CD4-positive, alpha-beta T cell treated with Interleukin-2 at 100 ng/mL for 4 hours (primary cell): ENCODE results near the gene DDIAS.
"Not testable (repeated sequence)": the region's sequence is repeated elsewhere in the genome, so short reads cannot be mapped to it uniquely, and the experiment has no call there.

Experiments used
- DNase-seq: peaks from one replicate; pipeline ENCODE4 v3.0.0-alpha.2; 2020; ENCODE audit warnings: low spot score

Gene DDIAS

GRCh38 chr11:82901165-82901921 is at the start of gene DDIAS:
TSS of gene DDIAS (plus strand) at chr11:82901736. CDS start at chr11:82914739, 13,003 bp downstream.
- DNase-seq = peak; percentile 97

- DNase-seq = no peak
Measured at GRCh38 chr11:82854242-82854641, 47.3 kb upstream of the DDIAS start.

- DNase-seq = not testable (repeated sequence)
Measured at GRCh38 chr11:82854916-82855315, 46.6 kb upstream of the DDIAS start.

- no peak for DNase-seq
Measured at GRCh38 chr11:82855616-82856015, 45.9 kb upstream of the DDIAS start.

- DNase-seq = no peak
Measured at GRCh38 chr11:82857145-82857544, 44.4 kb upstream of the DDIAS start.

- no peak for DNase-seq
Measured at GRCh38 chr11:82858133-82858532, 43.4 kb upstream of the DDIAS start.

GRCh38 chr11:82858556-82859091 is 42.9 kb upstream of the DDIAS start:
- DNase-seq = no peak

GRCh38 chr11:82859750-82860149 is 41.8 kb upstream of the DDIAS start:
- DNase-seq = no peak

GRCh38 chr11:82862379-82862778 is 39.2 kb upstream of the DDIAS start:
- DNase-seq = no peak

GRCh38 chr11:82863209-82863608 is 38.3 kb upstream of the DDIAS start:
- no peak for DNase-seq

GRCh38 chr11:82864268-82864667 is 37.3 kb upstream of the DDIAS start:
- peak; percentile 16 for DNase-seq

GRCh38 chr11:82865841-82866240 is 35.7 kb upstream of the DDIAS start:
- no peak for DNase-seq

- peak; percentile 83 for DNase-seq
Measured at GRCh38 chr11:82867495-82868082, 33.9 kb upstream of the DDIAS start.

- no peak for DNase-seq
Measured at GRCh38 chr11:82869657-82870056, 31.9 kb upstream of the DDIAS start.

- DNase-seq = no peak
Measured at GRCh38 chr11:82871646-82872045, 29.9 kb upstream of the DDIAS start.

GRCh38 chr11:82872377-82873150 is 29.0 kb upstream of the DDIAS start:
- no peak for DNase-seq

- no peak for DNase-seq
Measured at GRCh38 chr11:82873919-82874333, 27.6 kb upstream of the DDIAS start.

GRCh38 chr11:82874646-82875523 is 26.7 kb upstream of the DDIAS start:
- DNase-seq = no peak

GRCh38 chr11:82883853-82884252 is 17.7 kb upstream of the DDIAS start:
- no peak for DNase-seq

GRCh38 chr11:82889133-82890001 is 12.2 kb upstream of the DDIAS start:
- no peak for DNase-seq

- DNase-seq = no peak
Measured at GRCh38 chr11:82890002-82890341, 11.6 kb upstream of the DDIAS start.
